Activated CD4-positive, alpha-beta T cell treated with anti-CD3 and anti-CD28 coated beads for 36 hours (primary cell): ENCODE results near the gene GATA2. TPM values are rescaled to one million over a fixed set of nuclear protein-coding genes. Genes with fewer than 3 reads are reported as not detected.

Source experiments
- ATAC-seq: fragments of 200-7000 bp; cut with Tn5 transposase; one replicate; pipeline ENCODE4 v1.10.0; 2021; ENCODE audit warnings: mild to moderate bottlenecking, moderate library complexity
- CTCF ChIA-PET: fragments of 350-600 bp; sonication (Branson Sonifier 250); formaldehyde crosslinking; loops from one replicate; lab custom pipeline; 2021; ENCODE audit warnings: antibody characterized with exemption; lab: Charles Lee
- POLR2A ChIA-PET: fragments of 350-600 bp; sonication (Branson Sonifier 250); formaldehyde crosslinking; loops from one replicate; lab custom pipeline; 2021; ENCODE audit warnings: antibody characterized with exemption, inconsistent platforms; lab: Charles Lee
- DNase-seq: peaks from one replicate; pipeline ENCODE4 v3.0.0-alpha.2; 2020
- H3K27ac Mint-ChIP-seq: one replicate; pipeline ENCODE4 v1.8.0; 2021; ENCODE audit warnings: mixed read lengths
- H3K27me3 Mint-ChIP-seq: one replicate; pipeline ENCODE4 v1.8.0; 2021; ENCODE audit warnings: mixed read lengths
- H3K36me3 Mint-ChIP-seq: one replicate; pipeline ENCODE4 v1.8.0; 2021; ENCODE audit warnings: low read depth, mixed read lengths
- H3K4me1 Mint-ChIP-seq: one replicate; pipeline ENCODE4 v1.8.0; 2021; ENCODE audit warnings: mixed read lengths
- H3K4me3 Mint-ChIP-seq: one replicate; pipeline ENCODE4 v1.8.0; 2021; ENCODE audit warnings: mild to moderate bottlenecking, moderate library complexity, mixed read lengths
- H3K9me3 Mint-ChIP-seq: one replicate; pipeline ENCODE4 v1.8.0; 2021; ENCODE audit warnings: low read depth, mixed read lengths
- intact Hi-C, 2 experiments: fragments of 100-400 bp; cut with DNase I in 1 of 2; cut with micrococcal nuclease in 1 of 2; formaldehyde crosslinking; loops; one replicate each; pipeline versions ENCODE4 v1.14.2 to v1.15.1; 2022 to 2024; cut with DNase I, micrococcal nuclease
- total RNA-seq, 2 experiments: library from RNA; stranded (reverse); gene quantifications; one replicate each; pipeline ENCODE4 v1.2.3, GENCODE V29; 2021

GATA2 gene
- total RNA-seq, 2 experiments from 2014 or later, result 0.05 to 0.07 TPM

- ChIA-PET POLR2A (no interaction called here), CTCF (no interaction called here)
- Mint-ChIP-seq H3K36me3 (no peaks in the 10 kb centered on the region), H3K9me3 (no peaks in the 10 kb centered on the region), H3K4me3 (no peak overlapping the region), H3K4me1 (peaks cover 12% of the 10 kb centered on the region), H3K27ac (no peak overlapping the region), H3K27me3 (peaks cover 58% of the 10 kb centered on the region)
- ATAC-seq, result no peak
- no peak for DNase-seq
- intact Hi-C loops, result loop anchor here in 1 of 2 experiments (5.0 kb wide), 1 partner anchor 416 kb away; no protein-coding TSS in a partner anchor
Measured at GRCh38 chr3:128493570-128494366, 767 bp upstream of the GATA2 start.

GRCh38 chr3:128491941-128492670, 895 bp downstream of the GATA2 start:
- Mint-ChIP-seq H3K4me3 (no peak overlapping the region), H3K4me1 (peaks cover 16% of the 10 kb centered on the region), H3K27me3 (peaks cover 58% of the 10 kb centered on the region), H3K27ac (no peak overlapping the region), H3K36me3 (no peaks in the 10 kb centered on the region), H3K9me3 (no peaks in the 10 kb centered on the region)
- no peak for ATAC-seq
- intact Hi-C loops, result loop anchor here in 1 of 2 experiments (2.0 to 5.0 kb wide), 2 partner anchors 65 to 415 kb away; no protein-coding TSS in a partner anchor
- DNase-seq, result peak; percentile 39
- ChIA-PET CTCF (interaction anchor here (0.6 to 1.5 kb wide), 3 partner anchors 41 to 65 kb away, joined by 3 to 4 read pairs (median 3); no protein-coding TSS in a partner anchor), POLR2A (interaction anchor here (0.6 kb wide), 1 partner anchor 1231 kb away, joined by 11 read pairs; no protein-coding TSS in a partner anchor)

- Mint-ChIP-seq H3K36me3 (no peaks in the 10 kb centered on the region), H3K27me3 (peaks cover 57% of the 10 kb centered on the region), H3K4me1 (peaks cover 18% of the 10 kb centered on the region), H3K27ac (no peak overlapping the region), H3K4me3 (no peak overlapping the region), H3K9me3 (no peaks in the 10 kb centered on the region)
- no peak for ATAC-seq
- CTCF ChIA-PET, result interaction anchor here (1.1 to 1.4 kb wide), 2 partner anchors 41 to 61 kb away, joined by 3 to 4 read pairs; no protein-coding TSS in a partner anchor
- peak; percentile 32 for DNase-seq
- POLR2A ChIA-PET, result no interaction called here
- intact Hi-C loops, result loop anchor here in 1 of 2 experiments (2.0 to 5.0 kb wide), 2 partner anchors 65 to 414 kb away; no protein-coding TSS in a partner anchor
Measured at GRCh38 chr3:128491691-128491940, 1.4 kb downstream of the GATA2 start.

GRCh38 chr3:128490915-128491690, 1.9 kb downstream of the GATA2 start:
- H3K27ac Mint-ChIP-seq, result no peak overlapping the region

GRCh38 chr3:128490650-128490914, 2.4 kb downstream of the GATA2 start:
- Mint-ChIP-seq H3K9me3 (no peaks in the 10 kb centered on the region), H3K27me3 (peaks cover 59% of the 10 kb centered on the region), H3K36me3 (no peaks in the 10 kb centered on the region), H3K4me1 (peaks cover 23% of the 10 kb centered on the region), H3K4me3 (no peak overlapping the region), H3K27ac (no peak overlapping the region)
- ATAC-seq (no peak), DNase-seq (no peak)
- ChIA-PET CTCF (interaction anchor here (0.7 to 1.7 kb wide), 7 partner anchors 42 to 118 kb away, joined by 3 to 7 read pairs (median 3); no protein-coding TSS in a partner anchor), POLR2A (no interaction called here)
- intact Hi-C loops, result loop anchor here in 1 of 2 experiments (2.0 to 5.0 kb wide), 2 partner anchors 64 to 413 kb away; no protein-coding TSS in a partner anchor

More at GRCh38 chr3:128490915-128491690, 1.9 kb downstream of the GATA2 start:
- ChIA-PET CTCF (interaction anchor here (0.7 to 1.7 kb wide), 6 partner anchors 41 to 118 kb away, joined by 3 to 7 read pairs (median 4); no protein-coding TSS in a partner anchor), POLR2A (no interaction called here)
- Mint-ChIP-seq H3K27me3 (peaks cover 59% of the 10 kb centered on the region), H3K9me3 (no peaks in the 10 kb centered on the region), H3K36me3 (no peaks in the 10 kb centered on the region), H3K4me1 (peaks cover 22% of the 10 kb centered on the region), H3K4me3 (no peak overlapping the region)
- intact Hi-C loops, result loop anchor here in 1 of 2 experiments (2.0 to 5.0 kb wide), 2 partner anchors 64 to 414 kb away; no protein-coding TSS in a partner anchor
- no peak for DNase-seq
- ATAC-seq, result no peak

- ATAC-seq, result peak; percentile 13
Measured at GRCh38 chr3:128489927-128490649, 2.9 kb downstream of the GATA2 start.

GRCh38 chr3:128489674-128489926, 3.4 kb downstream of the GATA2 start:
- no peaks in the 10 kb centered on the region for H3K36me3 Mint-ChIP-seq
- peaks cover 23% of the 10 kb centered on the region for H3K4me1 Mint-ChIP-seq
- H3K27ac Mint-ChIP-seq, result no peak overlapping the region
- no peak for ATAC-seq
- ChIA-PET CTCF (interaction anchor here (0.7 to 1.7 kb wide), 7 partner anchors 13 to 119 kb away, joined by 3 to 7 read pairs (median 3); no protein-coding TSS in a partner anchor), POLR2A (no interaction called here)
- H3K27me3 Mint-ChIP-seq, result peaks cover 61% of the 10 kb centered on the region
- intact Hi-C loops, result loop anchor here (2.0 to 5.0 kb wide), 3 partner anchors 41 to 119 kb away; no protein-coding TSS in a partner anchor
- peak overlapping the region; percentile 53 for H3K4me3 Mint-ChIP-seq
- peak; percentile 29 for DNase-seq
- no peaks in the 10 kb centered on the region for H3K9me3 Mint-ChIP-seq

More at GRCh38 chr3:128489927-128490649, 2.9 kb downstream of the GATA2 start:
- Mint-ChIP-seq H3K36me3 (no peaks in the 10 kb centered on the region), H3K27ac (no peak overlapping the region), H3K4me3 (peak overlapping the region; percentile 53), H3K4me1 (peaks cover 23% of the 10 kb centered on the region), H3K27me3 (peaks cover 60% of the 10 kb centered on the region), H3K9me3 (no peaks in the 10 kb centered on the region)
- peak; percentile 50 for DNase-seq
- CTCF ChIA-PET, result interaction anchor here (0.7 to 1.7 kb wide), 8 partner anchors 14 to 119 kb away, joined by 3 to 7 read pairs (median 3); no protein-coding TSS in a partner anchor
- intact Hi-C loops, result loop anchor here (2.0 to 5.0 kb wide), 5 partner anchors 41 to 413 kb away; no protein-coding TSS in a partner anchor
- POLR2A ChIA-PET, result no interaction called here

GRCh38 chr3:128488991-128489673, 3.9 kb downstream of the GATA2 start:
- POLR2A ChIA-PET, result no interaction called here
- CTCF ChIA-PET, result interaction anchor here (0.7 to 1.7 kb wide), 6 partner anchors 13 to 373 kb away, joined by 3 to 7 read pairs (median 3); no protein-coding TSS in a partner anchor
- ATAC-seq, result no peak

GRCh38 chr3:128488636-128488990, 4.4 kb downstream of the GATA2 start:
- Mint-ChIP-seq H3K27me3 (peaks cover 61% of the 10 kb centered on the region), H3K27ac (no peak overlapping the region), H3K36me3 (no peaks in the 10 kb centered on the region), H3K4me1 (peaks cover 25% of the 10 kb centered on the region), H3K4me3 (peak overlapping the region; percentile 52), H3K9me3 (no peaks in the 10 kb centered on the region)
- CTCF ChIA-PET, result interaction anchor here (0.7 kb wide), 1 partner anchor 374 kb away, joined by 3 read pairs; no protein-coding TSS in a partner anchor
- intact Hi-C loops, result loop anchor here (2.0 to 5.0 kb wide), 3 partner anchors 40 to 120 kb away; no protein-coding TSS in a partner anchor
- DNase-seq, result peak; percentile 31
- no peak for ATAC-seq
- POLR2A ChIA-PET, result no interaction called here

More at GRCh38 chr3:128488991-128489673, 3.9 kb downstream of the GATA2 start:
- no peaks in the 10 kb centered on the region for H3K9me3 Mint-ChIP-seq
- H3K27ac Mint-ChIP-seq, result no peak overlapping the region
- peaks cover 23% of the 10 kb centered on the region for H3K4me1 Mint-ChIP-seq
- peak overlapping the region; percentile 53 for H3K4me3 Mint-ChIP-seq
- H3K27me3 Mint-ChIP-seq, result peaks cover 60% of the 10 kb centered on the region
- H3K36me3 Mint-ChIP-seq, result no peaks in the 10 kb centered on the region
- intact Hi-C loops, result loop anchor here (2.0 to 5.0 kb wide), 3 partner anchors 40 to 120 kb away; no protein-coding TSS in a partner anchor
- peak; percentile 63 for DNase-seq
